ENCODE results near the gene RBM34.

GRCh38 chr1:235108876-235109275, 52.2 kb downstream of the RBM34 start:
- TF ChIP-seq, protein P1, sequence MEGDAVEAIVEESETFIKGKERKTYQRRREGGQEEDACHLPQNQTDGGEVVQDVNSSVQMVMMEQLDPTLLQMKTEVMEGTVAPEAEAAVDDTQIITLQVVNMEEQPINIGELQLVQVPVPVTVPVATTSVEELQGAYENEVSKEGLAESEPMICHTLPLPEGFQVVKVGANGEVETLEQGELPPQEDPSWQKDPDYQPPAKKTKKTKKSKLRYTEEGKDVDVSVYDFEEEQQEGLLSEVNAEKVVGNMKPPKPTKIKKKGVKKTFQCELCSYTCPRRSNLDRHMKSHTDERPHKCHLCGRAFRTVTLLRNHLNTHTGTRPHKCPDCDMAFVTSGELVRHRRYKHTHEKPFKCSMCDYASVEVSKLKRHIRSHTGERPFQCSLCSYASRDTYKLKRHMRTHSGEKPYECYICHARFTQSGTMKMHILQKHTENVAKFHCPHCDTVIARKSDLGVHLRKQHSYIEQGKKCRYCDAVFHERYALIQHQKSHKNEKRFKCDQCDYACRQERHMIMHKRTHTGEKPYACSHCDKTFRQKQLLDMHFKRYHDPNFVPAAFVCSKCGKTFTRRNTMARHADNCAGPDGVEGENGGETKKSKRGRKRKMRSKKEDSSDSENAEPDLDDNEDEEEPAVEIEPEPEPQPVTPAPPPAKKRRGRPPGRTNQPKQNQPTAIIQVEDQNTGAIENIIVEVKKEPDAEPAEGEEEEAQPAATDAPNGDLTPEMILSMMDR (conservative IDR thresholded peaks at IDR 0.05) = no peak
- TF ChIP-seq EZH2 (IDR thresholded peaks at IDR 0.05; ENCODE audit: low read depth) = no peak

Measured in PC-9 (cell line).